Neural cell (in vitro differentiated cells): Measurements from ENCODE around the gene SLX4.

Experiments
- EZH2 ChIP-seq: fragments of 200-600, 300-800 bp; shearing (Covaris generic), sonication (generic); IDR thresholded peaks from 2 replicates; pipeline ENCODE4 v1.6.1; 2014; ENCODE audit warnings: antibody characterized with exemption, low read length, borderline replicate concordance, mild to moderate bottlenecking; ENCODE audit not compliant: insufficient read depth, poor library complexity, severe bottlenecking
- TF ChIP-seq, protein P1 (sequence below): fragments of 450-650 bp; IDR thresholded peaks from 2 replicates; pipeline ENCODE4 v1.5.1; 2014; ENCODE audit warnings: antibody characterized with exemption, mild to moderate bottlenecking, moderate library complexity; ENCODE audit not compliant: poor library complexity, severe bottlenecking

DNA sequence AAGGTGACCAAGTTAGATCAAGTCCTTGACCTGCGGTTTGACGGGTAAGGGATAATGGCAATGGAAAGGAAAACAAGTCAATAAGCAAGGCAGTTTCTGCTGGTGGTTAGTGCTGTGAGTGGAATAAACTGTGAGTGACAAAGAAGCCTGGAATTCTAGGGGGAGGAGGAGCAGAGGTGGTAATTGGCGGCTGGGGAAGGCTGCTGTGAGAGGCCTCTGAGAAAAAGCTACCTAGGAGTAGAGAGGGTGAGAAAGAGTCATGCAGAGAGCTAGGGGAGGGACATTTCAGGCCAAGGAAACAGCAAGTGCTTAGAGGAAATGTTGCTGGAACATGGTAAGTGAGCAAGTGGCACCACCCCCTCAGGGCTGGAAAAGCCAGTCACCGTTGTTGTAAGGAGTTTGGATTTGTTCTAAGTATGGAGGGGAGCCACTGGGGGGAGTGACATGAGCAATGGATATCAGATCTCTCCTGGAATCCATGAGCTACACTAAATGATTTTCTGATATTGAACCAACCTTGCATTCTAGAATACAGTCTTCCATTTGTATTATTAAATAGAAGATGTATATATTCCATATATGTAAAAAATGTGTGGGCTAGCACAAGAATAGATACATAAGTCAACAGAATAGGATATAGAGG, 40.9 kb downstream of the SLX4 start:
- TF ChIP-seq EZH2 = no peak
- TF ChIP-seq, protein P1, sequence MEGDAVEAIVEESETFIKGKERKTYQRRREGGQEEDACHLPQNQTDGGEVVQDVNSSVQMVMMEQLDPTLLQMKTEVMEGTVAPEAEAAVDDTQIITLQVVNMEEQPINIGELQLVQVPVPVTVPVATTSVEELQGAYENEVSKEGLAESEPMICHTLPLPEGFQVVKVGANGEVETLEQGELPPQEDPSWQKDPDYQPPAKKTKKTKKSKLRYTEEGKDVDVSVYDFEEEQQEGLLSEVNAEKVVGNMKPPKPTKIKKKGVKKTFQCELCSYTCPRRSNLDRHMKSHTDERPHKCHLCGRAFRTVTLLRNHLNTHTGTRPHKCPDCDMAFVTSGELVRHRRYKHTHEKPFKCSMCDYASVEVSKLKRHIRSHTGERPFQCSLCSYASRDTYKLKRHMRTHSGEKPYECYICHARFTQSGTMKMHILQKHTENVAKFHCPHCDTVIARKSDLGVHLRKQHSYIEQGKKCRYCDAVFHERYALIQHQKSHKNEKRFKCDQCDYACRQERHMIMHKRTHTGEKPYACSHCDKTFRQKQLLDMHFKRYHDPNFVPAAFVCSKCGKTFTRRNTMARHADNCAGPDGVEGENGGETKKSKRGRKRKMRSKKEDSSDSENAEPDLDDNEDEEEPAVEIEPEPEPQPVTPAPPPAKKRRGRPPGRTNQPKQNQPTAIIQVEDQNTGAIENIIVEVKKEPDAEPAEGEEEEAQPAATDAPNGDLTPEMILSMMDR = no peak
